WTC11 (cell line): ENCODE measurements around the gene INPP5E.

ENCODE experiments used
- MYBL2 ChIP-seq: sonication (generic); formaldehyde crosslinking; IDR thresholded peaks from 2 replicates; pipeline ENCODE4 v1.8.1; 2023; ENCODE audit warnings: mild to moderate bottlenecking, moderate library complexity, missing genetic modification reagents
- TCF7 ChIP-seq: sonication (generic); formaldehyde crosslinking; IDR thresholded peaks from 2 replicates; pipeline ENCODE4 v1.8.0; 2022; ENCODE audit warnings: mild to moderate bottlenecking, low read depth, missing genetic modification reagents, moderate library complexity
- TF ChIP-seq, protein P1 (sequence below): fragments of 200-600 bp; IDR thresholded peaks from 2 replicates; pipeline ENCODE4 v1.8.0; 2022; ENCODE audit warnings: antibody characterized with exemption

DNA sequence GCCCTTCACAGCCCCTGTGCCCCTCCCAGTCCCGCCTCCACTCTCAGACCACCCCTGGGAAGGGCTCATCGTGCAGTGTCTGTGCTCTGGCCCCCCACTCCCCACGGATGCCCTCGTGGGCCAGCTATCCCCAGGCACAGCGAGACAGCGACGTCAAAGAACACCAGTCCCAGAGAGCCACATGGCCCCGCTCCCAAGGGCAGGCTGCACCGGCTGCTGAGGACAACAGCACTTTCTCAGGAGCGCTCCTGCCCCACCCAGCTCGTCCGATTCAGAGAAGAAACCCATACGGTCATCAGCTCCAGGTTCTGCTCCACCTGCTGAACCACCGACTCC, 34.9 kb downstream of the INPP5E start:
- TF ChIP-seq MYBL2 (CRISPR knock-in tag), result no peak
- TF ChIP-seq TCF7 (CRISPR knock-in tag), result no peak
- TF ChIP-seq, protein P1, sequence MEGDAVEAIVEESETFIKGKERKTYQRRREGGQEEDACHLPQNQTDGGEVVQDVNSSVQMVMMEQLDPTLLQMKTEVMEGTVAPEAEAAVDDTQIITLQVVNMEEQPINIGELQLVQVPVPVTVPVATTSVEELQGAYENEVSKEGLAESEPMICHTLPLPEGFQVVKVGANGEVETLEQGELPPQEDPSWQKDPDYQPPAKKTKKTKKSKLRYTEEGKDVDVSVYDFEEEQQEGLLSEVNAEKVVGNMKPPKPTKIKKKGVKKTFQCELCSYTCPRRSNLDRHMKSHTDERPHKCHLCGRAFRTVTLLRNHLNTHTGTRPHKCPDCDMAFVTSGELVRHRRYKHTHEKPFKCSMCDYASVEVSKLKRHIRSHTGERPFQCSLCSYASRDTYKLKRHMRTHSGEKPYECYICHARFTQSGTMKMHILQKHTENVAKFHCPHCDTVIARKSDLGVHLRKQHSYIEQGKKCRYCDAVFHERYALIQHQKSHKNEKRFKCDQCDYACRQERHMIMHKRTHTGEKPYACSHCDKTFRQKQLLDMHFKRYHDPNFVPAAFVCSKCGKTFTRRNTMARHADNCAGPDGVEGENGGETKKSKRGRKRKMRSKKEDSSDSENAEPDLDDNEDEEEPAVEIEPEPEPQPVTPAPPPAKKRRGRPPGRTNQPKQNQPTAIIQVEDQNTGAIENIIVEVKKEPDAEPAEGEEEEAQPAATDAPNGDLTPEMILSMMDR, result no peak
